Measurements from ENCODE around the gene EXOC3. TPM values are rescaled to one million over a fixed set of nuclear protein-coding genes. Genes with fewer than 3 reads are reported as not detected.

EXOC3 gene
- total and polyA plus RNA-seq, 2 of the 4 experiments (the other 2 are of a cell fraction): 35.1 to 47.5 TPM

DNA sequence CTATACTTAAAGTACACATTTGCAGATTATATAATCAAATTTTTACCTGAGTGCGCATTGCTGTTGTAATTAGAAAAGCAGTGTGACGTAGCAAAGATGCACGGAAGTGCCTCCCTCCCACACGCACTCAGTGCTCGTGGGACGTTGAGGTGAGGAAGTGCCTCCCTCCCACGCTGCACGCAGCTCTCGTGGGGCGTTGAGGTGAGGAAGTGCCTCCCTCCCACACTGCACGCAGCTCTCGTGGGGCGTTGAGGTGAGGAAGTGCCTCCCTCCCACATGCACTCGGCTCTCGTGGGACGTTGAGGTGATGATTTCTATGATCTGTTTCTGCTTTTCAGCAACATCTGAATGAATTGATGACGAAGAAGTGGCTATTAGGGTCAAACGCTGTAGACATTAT lies 21.0 kb downstream of the EXOC3 start:
- peaks cover 4 to 21% of the 10 kb centered on the region in 2 experiments for H3K79me1 ChIP-seq (ENCODE audit: low read depth in 1 of 2, low read length in 2 of 2)
- H3K18ac ChIP-seq (ENCODE audit: low read depth, low read length): no peak overlapping the region
- no peak overlapping the region for H3K56ac ChIP-seq (ENCODE audit: extremely low read depth, insufficient read depth, low read length)
- no peaks in the 10 kb centered on the region for H3K27me3 ChIP-seq (ENCODE audit: control insufficient read depth, insufficient read depth, low read length)
- H3K36me3 ChIP-seq (ENCODE audit: control insufficient read depth, insufficient read depth, low read length): peaks cover 61% of the 10 kb centered on the region
- H2AFZ ChIP-seq (replicated peaks; ENCODE audit: low read length, poor library complexity): no peak overlapping the region
- ChIA-PET CTCF (interaction anchor here (2.0 kb wide), 1 partner anchor 17 kb away, joined by 4 read pairs; no protein-coding TSS in a partner anchor), POLR2A (ENCODE audit: unreplicated experiment) (no interaction called here)
- H4K8ac ChIP-seq (ENCODE audit: low read depth in 2 of 2, low read length in 2 of 2): no peak overlapping the region
- H3K9me3 ChIP-seq (ENCODE audit: control insufficient read depth, insufficient read depth, low read length): no peaks in the 10 kb centered on the region
- no peaks in the 10 kb centered on the region for H3K4me1 ChIP-seq (ENCODE audit: control insufficient read depth, insufficient read depth, low read length)
- H2BK20ac ChIP-seq (ENCODE audit: low read depth, low read length): no peak overlapping the region
- in situ Hi-C loops (cut with MboI; ENCODE audit: low sequenced_read_pairs): no loop called here
- no peak overlapping the region for H3K4me2 ChIP-seq (ENCODE audit: low read depth, low read length)
- BruUV-seq (replicated peaks): no TSS peak
- H4K5ac ChIP-seq (ENCODE audit: low read depth, low read length): no peak overlapping the region
- H3K23ac ChIP-seq (ENCODE audit: low read depth, low read length): no peak overlapping the region
- DNase-seq (no peak), ATAC-seq (ENCODE audit: low read depth) (no peak)
- H2AK5ac ChIP-seq (ENCODE audit: low read depth, low read length): no peak overlapping the region
- H2AK9ac ChIP-seq (replicated peaks; ENCODE audit: low read depth, low read length, poor library complexity): no peak overlapping the region
- peaks cover 6% of the 10 kb centered on the region; the same call in 1 of the 2 replicates for H3K9me1 ChIP-seq (ENCODE audit: insufficient read depth, low read length)
- H3K9ac ChIP-seq (ENCODE audit: low read depth, low read length): no peak overlapping the region
- H3K4me3 ChIP-seq (ENCODE audit: insufficient read depth, low read depth, low read length): no peak overlapping the region
- 95% methylated on average over 6 of the region's 18 CpGs; no CpG with 5 or more reads in 1 of the 2 experiments for WGBS, 2 experiments (ENCODE audit: extremely low coverage in 2 of 2, insufficient read length in 1 of 2)
- no peak overlapping the region for H2BK5ac ChIP-seq (ENCODE audit: low read depth, low read length, poor library complexity, severe bottlenecking)
- H3K14ac ChIP-seq (replicated peaks; ENCODE audit: low read depth, low read length): no peak overlapping the region
- intact Hi-C loops (cut with micrococcal nuclease): no loop called here
- no peak overlapping the region for H2BK15ac ChIP-seq (ENCODE audit: low read depth, low read length)
- H4K91ac ChIP-seq (ENCODE audit: insufficient read depth, low read depth, low read length): no peak overlapping the region
- no peak overlapping the region for H3K27ac ChIP-seq (ENCODE audit: insufficient read depth, low read length)
- H2BK120ac ChIP-seq (ENCODE audit: low read depth, low read length): no peak overlapping the region
- H3K4ac ChIP-seq (ENCODE audit: low read depth, low read length): no peak overlapping the region
- dilution Hi-C loops (cut with HindIII; ENCODE audit: low sequenced_read_pairs, unreplicated experiment): no loop called here
- H4K20me1 ChIP-seq (ENCODE audit: insufficient read depth, low read length): 0 out of 2 replicates have a peak, but pooled peaks cover 3% of the 10 kb centered on the region
- TF ChIP-seq MAZ (IDR thresholded peaks at IDR 0.05; ENCODE audit: borderline replicate concordance, low read depth, low read length) (no peak), MXI1 (IDR thresholded peaks at IDR 0.05; ENCODE audit: borderline replicate concordance, low read depth, low read length) (no peak), FOS (IDR thresholded peaks at IDR 0.05; ENCODE audit: low read depth, low read length) (no peak), RCOR1 (IDR thresholded peaks at IDR 0.05; ENCODE audit: insufficient replicate concordance, low read length) (no peak), RAD21 (IDR thresholded peaks at IDR 0.05; ENCODE audit: low read length) (no peak)
